Embryonic facial prominence (tissue), 1 donor: ENCODE data around the gene SCIN.

Experiments used
- DNase-seq: peaks from one replicate; pipeline ENCODE4 v3.0.0-alpha.2; 2016; ENCODE audit errors: extremely low spot score

SCIN gene

GRCh38 chr7:12567015-12567414, 3.5 kb upstream of the SCIN start:
- no peak for DNase-seq

- no peak for DNase-seq
These were observed 847 bp upstream of the SCIN start for GRCh38 chr7:12569673-12570072.

GRCh38 chr7:12570168-12570533, 369 bp upstream of the SCIN start:
- DNase-seq: no peak

- DNase-seq: no peak
These were observed 1.2 kb downstream of the SCIN start for GRCh38 chr7:12571691-12572090.

- DNase-seq: no peak
These were observed 2.5 kb downstream of the SCIN start for GRCh38 chr7:12572941-12573575.

- DNase-seq: no peak
These were observed 3.4 kb downstream of the SCIN start for GRCh38 chr7:12573885-12574284.

GRCh38 chr7:12578930-12579640, 8.6 kb downstream of the SCIN start:
- no peak for DNase-seq

- no peak for DNase-seq
These were observed 11.4 kb downstream of the SCIN start for GRCh38 chr7:12581897-12582296.

GRCh38 chr7:12582362-12582761, 11.8 kb downstream of the SCIN start:
- DNase-seq: no peak

GRCh38 chr7:12583176-12583575, 12.7 kb downstream of the SCIN start:
- no peak for DNase-seq

- no peak for DNase-seq
These were observed 13.4 kb downstream of the SCIN start for GRCh38 chr7:12583922-12584321.

- DNase-seq: no peak
These were observed 14.4 kb downstream of the SCIN start for GRCh38 chr7:12584930-12585329.

- DNase-seq: no peak
These were observed 15.8 kb downstream of the SCIN start for GRCh38 chr7:12586271-12586670.

GRCh38 chr7:12588259-12588904, 17.9 kb downstream of the SCIN start:
- no peak for DNase-seq

- no peak for DNase-seq
These were observed 20.0 kb downstream of the SCIN start for GRCh38 chr7:12590559-12590958.

GRCh38 chr7:12594122-12594897, 23.8 kb downstream of the SCIN start:
- no peak for DNase-seq

GRCh38 chr7:12595148-12595547, 24.6 kb downstream of the SCIN start:
- DNase-seq: no peak

GRCh38 chr7:12596225-12596790, 25.8 kb downstream of the SCIN start:
- DNase-seq: no peak

- DNase-seq: no peak
These were observed 30.9 kb downstream of the SCIN start for GRCh38 chr7:12601302-12601869.

GRCh38 chr7:12607134-12607533, 36.6 kb downstream of the SCIN start:
- no peak for DNase-seq

GRCh38 chr7:12609561-12609960, 39.0 kb downstream of the SCIN start:
- DNase-seq: no peak

GRCh38 chr7:12610899-12611298, 40.4 kb downstream of the SCIN start:
- no peak for DNase-seq
